ENCODE results near the gene RGS14. TPM values are rescaled to one million over a fixed set of nuclear protein-coding genes. Genes with fewer than 3 reads are reported as not detected.

The RGS14 gene
- total and polyA plus RNA-seq, 4 donors: 9.3 to 32.8 (median 23.1) TPM

GRCh38 chr5:177370488-177371119, 12.9 kb downstream of the RGS14 start:
- ATAC-seq (ENCODE audit: insufficient read depth, low FRiP score) (peak; percentile 77), DNase-seq (peak; percentile 85 to 92 (median 90))
- Histone ChIP-seq H3K9me3 (ENCODE audit: control insufficient read depth in 4 of 4, insufficient read depth in 3 of 4, low read length in 3 of 4) (no peaks in the 10 kb centered on the region), H3K4me1 (ENCODE audit: control insufficient read depth in 5 of 5, insufficient read depth in 5 of 5, low read length in 5 of 5) (peaks cover 0 to 24% (median 6%) of the 10 kb centered on the region in 5 donors), H3K4me3 (peak overlapping the region; percentile 45), H3K36me3 (ENCODE audit: control insufficient read depth in 4 of 4, insufficient read depth in 4 of 4, low read length in 4 of 4) (peaks cover 0 to 4% (median 0%) of the 10 kb centered on the region in 4 donors), H3K9ac (ENCODE audit: insufficient read depth in 1 of 2, low read length in 2 of 2) (no peak overlapping the region), H3K27ac (ENCODE audit: low read depth in 1 of 2, low read length in 1 of 2) (peak overlapping the region in 1 of 2 donors; percentile 39), H3K27me3 (ENCODE audit: control insufficient read depth in 3 of 3, insufficient read depth in 3 of 3, low read length in 2 of 3) (peaks cover 0 to 2% (median 0%) of the 10 kb centered on the region in 3 donors)
- 17 to 42% methylated on average over 33 to 42 of the region's 42 CpGs for WGBS, 2 donors
- no peak for TF ChIP-seq CTCF (IDR thresholded peaks at IDR 0.05; ENCODE audit: control extremely low read depth, extremely low read depth)

GRCh38 chr5:177371120-177372033, 13.7 kb downstream of the RGS14 start:
- peaks cover 0 to 4% (median 0%) of the 10 kb centered on the region in 4 donors for H3K36me3 ChIP-seq (ENCODE audit: control insufficient read depth in 4 of 4, insufficient read depth in 4 of 4, low read length in 4 of 4)
- ATAC-seq (ENCODE audit: insufficient read depth, low FRiP score): no peak
- peak overlapping the region in 1 of 2 donors; percentile 77 for H3K27ac ChIP-seq (ENCODE audit: low read depth in 1 of 2, low read length in 1 of 2)
- TF ChIP-seq CTCF (IDR thresholded peaks at IDR 0.05; ENCODE audit: control extremely low read depth, extremely low read depth): no peak
- H3K4me1 ChIP-seq (ENCODE audit: control insufficient read depth in 5 of 5, insufficient read depth in 5 of 5, low read length in 5 of 5): peaks cover 0 to 20% (median 3%) of the 10 kb centered on the region in 5 donors
- 57 to 73% methylated on average over 26 of the region's 26 CpGs for WGBS, 2 donors
- no peak for DNase-seq
- peak overlapping the region; percentile 45 for H3K4me3 ChIP-seq
- H3K27me3 ChIP-seq (ENCODE audit: control insufficient read depth in 3 of 3, insufficient read depth in 3 of 3, low read length in 2 of 3): peaks cover 0 to 2% (median 0%) of the 10 kb centered on the region in 3 donors
- H3K9ac ChIP-seq (ENCODE audit: insufficient read depth in 1 of 2, low read length in 2 of 2): peak overlapping the region in 1 of 2 donors; percentile 47
- no peaks in the 10 kb centered on the region for H3K9me3 ChIP-seq (ENCODE audit: control insufficient read depth in 4 of 4, insufficient read depth in 3 of 4, low read length in 3 of 4)

GRCh38 chr5:177372034-177372896, 14.5 kb downstream of the RGS14 start:
- TF ChIP-seq CTCF (IDR thresholded peaks at IDR 0.05; ENCODE audit: control extremely low read depth, extremely low read depth): no peak
- 67 to 83% methylated on average over 12 of the region's 12 CpGs for WGBS, 2 donors
- Histone ChIP-seq H3K36me3 (ENCODE audit: control insufficient read depth in 4 of 4, insufficient read depth in 4 of 4, low read length in 4 of 4) (peaks cover 0 to 4% (median 0%) of the 10 kb centered on the region in 4 donors), H3K27me3 (ENCODE audit: control insufficient read depth in 3 of 3, insufficient read depth in 3 of 3, low read length in 2 of 3) (peaks cover 0 to 2% (median 0%) of the 10 kb centered on the region in 3 donors), H3K9me3 (ENCODE audit: control insufficient read depth in 4 of 4, insufficient read depth in 3 of 4, low read length in 3 of 4) (no peaks in the 10 kb centered on the region), H3K27ac (ENCODE audit: low read depth in 1 of 2, low read length in 1 of 2) (no peak overlapping the region), H3K9ac (ENCODE audit: insufficient read depth in 1 of 2, low read length in 2 of 2) (no peak overlapping the region), H3K4me3 (no peak overlapping the region), H3K4me1 (ENCODE audit: control insufficient read depth in 5 of 5, insufficient read depth in 5 of 5, low read length in 5 of 5) (peaks cover 0 to 18% (median 0%) of the 10 kb centered on the region in 5 donors)
- DNase-seq (no peak), ATAC-seq (ENCODE audit: insufficient read depth, low FRiP score) (no peak)

Data from lung (tissue), 12 donors.